WTC11 (cell line): ENCODE results near the gene WNK1. TPM values are rescaled to one million over a fixed set of nuclear protein-coding genes. Genes with fewer than 3 reads are reported as not detected.

ENCODE experiments used
- ATAC-seq: fragments of 200-7000 bp; cut with Tn5 transposase; 2 replicates; pipeline ENCODE4 v1.10.0; 2021; ENCODE audit warnings: mild to moderate bottlenecking, moderate library complexity
- CTCF ChIA-PET: fragments of 300-600 bp; sonication (Branson Sonifier 250); formaldehyde crosslinking; loops from one replicate; lab custom pipeline; 2021; ENCODE audit warnings: antibody characterized with exemption; lab: Charles Lee
- POLR2A ChIA-PET: fragments of 350-600 bp; sonication (Branson Sonifier 250); formaldehyde crosslinking; loops from one replicate; lab custom pipeline; 2021; ENCODE audit warnings: antibody characterized with exemption; lab: Charles Lee
- DNase-seq: peaks from one replicate; pipeline ENCODE4 v3.0.0; 2021; ENCODE audit warnings: low spot score
- H3K27ac Mint-ChIP-seq: 2 replicates; pipeline ENCODE4 v1.8.0; 2021; ENCODE audit warnings: mixed read lengths
- H3K27me3 Mint-ChIP-seq: 2 replicates; pipeline ENCODE4 v1.8.0; 2021; ENCODE audit warnings: low read depth, mild to moderate bottlenecking, moderate library complexity, mixed read lengths
- H3K36me3 Mint-ChIP-seq: 2 replicates; pipeline ENCODE4 v1.8.0; 2021; ENCODE audit warnings: mixed read lengths
- H3K4me1 Mint-ChIP-seq: 2 replicates; pipeline ENCODE4 v1.8.0; 2022; ENCODE audit warnings: mixed read lengths
- H3K4me3 Mint-ChIP-seq: 2 replicates; pipeline ENCODE4 v1.8.0; 2021; ENCODE audit warnings: mild to moderate bottlenecking, moderate library complexity, mixed read lengths
- H3K9me3 Mint-ChIP-seq: 2 replicates; pipeline ENCODE4 v1.8.0; 2021; ENCODE audit warnings: mixed read lengths
- ATF1 ChIP-seq: sonication (generic); formaldehyde crosslinking; IDR thresholded peaks from 2 replicates; pipeline ENCODE4 v1.8.1; 2023; ENCODE audit warnings: mild to moderate bottlenecking, moderate library complexity, missing genetic modification reagents
- ETV6 ChIP-seq: sonication (generic); formaldehyde crosslinking; IDR thresholded peaks from 2 replicates; pipeline ENCODE4 v1.8.1; 2022; ENCODE audit warnings: mild to moderate bottlenecking, missing genetic modification reagents
- GABPB1 ChIP-seq: sonication (generic); formaldehyde crosslinking; IDR thresholded peaks from 2 replicates; pipeline ENCODE4 v1.8.1; 2023; ENCODE audit warnings: mild to moderate bottlenecking, missing genetic modification reagents
- TCF7 ChIP-seq: sonication (generic); formaldehyde crosslinking; IDR thresholded peaks from 2 replicates; pipeline ENCODE4 v1.8.0; 2022; ENCODE audit warnings: mild to moderate bottlenecking, low read depth, missing genetic modification reagents, moderate library complexity
- ZNF396 ChIP-seq: fragments of 250-450 bp; sonication (Bioruptor Pico); IDR thresholded peaks from 2 replicates; pipeline ENCODE4 v1.8.0; 2021; ENCODE audit warnings: mild to moderate bottlenecking, moderate library complexity, borderline replicate concordance
- total RNA-seq: library from RNA; stranded (reverse); gene quantifications from 3 replicates; pipeline ENCODE4 v1.2.3, GENCODE V29; 2021
- TF ChIP-seq, protein P1 (sequence below): sonication (generic); formaldehyde crosslinking; conservative IDR thresholded peaks from 2 replicates; pipeline ENCODE4 v1.8.1; 2022; ENCODE audit warnings: mild to moderate bottlenecking, missing genetic modification reagents
- TF ChIP-seq, protein P2 (sequence below): fragments of 250-450 bp; sonication (Bioruptor Pico); IDR thresholded peaks from 2 replicates; pipeline ENCODE4 v1.8.0; 2021; ENCODE audit warnings: mild to moderate bottlenecking
- TF ChIP-seq, protein P3 (sequence below): sonication (generic); formaldehyde crosslinking; conservative IDR thresholded peaks from 2 replicates; pipeline ENCODE4 v1.8.1; 2023; ENCODE audit warnings: mild to moderate bottlenecking, low read depth, missing genetic modification reagents, moderate library complexity
- TF ChIP-seq, protein P4 (sequence below): sonication (generic); formaldehyde crosslinking; IDR thresholded peaks from 2 replicates; pipeline ENCODE4 v1.8.0; 2023; ENCODE audit warnings: mild to moderate bottlenecking, missing genetic modification reagents
- TF ChIP-seq, protein P5 (sequence below): fragments of 250-450 bp; sonication (Bioruptor Pico); IDR thresholded peaks from 2 replicates; pipeline ENCODE4 v1.9.0; 2021; ENCODE audit warnings: mild to moderate bottlenecking
- TF ChIP-seq, protein P6 (sequence below): fragments of 250-450 bp; sonication (Bioruptor Pico); IDR thresholded peaks from 2 replicates; pipeline ENCODE4 v1.9.0; 2021; ENCODE audit warnings: mild to moderate bottlenecking, borderline replicate concordance

Gene WNK1
- total RNA-seq, 1 experiment from 2014 or later, result 118 TPM

DNA sequence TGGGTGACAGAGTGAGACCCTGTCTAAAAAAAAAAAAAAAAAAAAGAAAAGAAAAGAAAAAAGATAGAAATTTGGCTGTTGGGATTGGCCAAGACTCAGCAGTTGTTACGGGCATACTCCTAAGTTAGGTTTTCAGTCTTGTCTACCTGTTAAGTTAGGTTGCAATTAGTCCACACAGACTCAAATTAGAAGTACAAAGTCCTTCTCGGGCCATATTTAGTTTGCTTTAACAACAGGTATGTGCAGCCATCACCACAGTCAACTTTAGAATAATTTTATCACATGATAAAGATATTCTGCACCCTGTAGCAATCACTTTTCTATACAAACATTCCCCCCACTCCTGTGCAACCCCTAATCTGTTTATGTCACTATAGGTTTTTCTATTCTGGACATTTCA is 85.2 kb downstream of the WNK1 start:
- POLR2A ChIA-PET, result no interaction called here
- peaks cover 4% of the 10 kb centered on the region for H3K36me3 Mint-ChIP-seq
- H3K27ac Mint-ChIP-seq, result no peak overlapping the region
- CTCF ChIA-PET, result no interaction called here
- no peak overlapping the region for H3K4me3 Mint-ChIP-seq
- TF ChIP-seq ZNF396, result no peak
- TF ChIP-seq, protein P1, sequence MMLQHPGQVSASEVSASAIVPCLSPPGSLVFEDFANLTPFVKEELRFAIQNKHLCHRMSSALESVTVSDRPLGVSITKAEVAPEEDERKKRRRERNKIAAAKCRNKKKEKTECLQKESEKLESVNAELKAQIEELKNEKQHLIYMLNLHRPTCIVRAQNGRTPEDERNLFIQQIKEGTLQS (CRISPR knock-in tag), result no peak
- TF ChIP-seq, protein P2, sequence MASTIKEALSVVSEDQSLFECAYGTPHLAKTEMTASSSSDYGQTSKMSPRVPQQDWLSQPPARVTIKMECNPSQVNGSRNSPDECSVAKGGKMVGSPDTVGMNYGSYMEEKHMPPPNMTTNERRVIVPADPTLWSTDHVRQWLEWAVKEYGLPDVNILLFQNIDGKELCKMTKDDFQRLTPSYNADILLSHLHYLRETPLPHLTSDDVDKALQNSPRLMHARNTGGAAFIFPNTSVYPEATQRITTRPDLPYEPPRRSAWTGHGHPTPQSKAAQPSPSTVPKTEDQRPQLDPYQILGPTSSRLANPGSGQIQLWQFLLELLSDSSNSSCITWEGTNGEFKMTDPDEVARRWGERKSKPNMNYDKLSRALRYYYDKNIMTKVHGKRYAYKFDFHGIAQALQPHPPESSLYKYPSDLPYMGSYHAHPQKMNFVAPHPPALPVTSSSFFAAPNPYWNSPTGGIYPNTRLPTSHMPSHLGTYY (CRISPR knock-in tag), result no peak
- TF ChIP-seq GABPB1 (CRISPR knock-in tag), result no peak
- TF ChIP-seq, all 79 proteins: peak for 0
- Mint-ChIP-seq H3K4me1 (no peaks in the 10 kb centered on the region), H3K9me3 (no peaks in the 10 kb centered on the region), H3K27me3 (no peaks in the 10 kb centered on the region)
- ATAC-seq, result no peak
- DNase-seq, result no peak

DNA sequence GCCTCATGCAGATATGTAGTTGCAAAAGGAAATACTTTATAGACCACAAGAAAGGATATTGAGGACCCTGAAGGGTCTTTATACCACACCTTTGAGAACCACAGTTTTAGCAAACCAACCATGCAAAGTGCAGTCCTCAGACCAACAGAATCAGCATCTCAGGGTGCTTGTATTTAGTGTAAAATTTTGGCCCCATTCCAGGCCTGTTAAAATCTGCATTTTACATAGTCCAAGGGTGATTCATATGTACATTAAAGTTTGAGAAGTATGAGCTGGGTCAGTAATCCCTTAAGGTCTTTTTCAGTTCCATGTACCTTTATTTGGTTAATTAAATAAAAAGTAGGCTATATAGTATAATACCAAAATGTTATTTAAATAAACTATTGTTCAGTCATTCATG is 91.2 kb downstream of the WNK1 start:
- Mint-ChIP-seq H3K4me3 (no peak overlapping the region), H3K27me3 (no peaks in the 10 kb centered on the region), H3K4me1 (peaks cover 4% of the 10 kb centered on the region; the same call in 1 of the 2 replicates), H3K9me3 (no peaks in the 10 kb centered on the region)
- DNase-seq (no peak), ATAC-seq (no peak)
- ChIA-PET CTCF (no interaction called here), POLR2A (no interaction called here)
- TF ChIP-seq, protein P3, sequence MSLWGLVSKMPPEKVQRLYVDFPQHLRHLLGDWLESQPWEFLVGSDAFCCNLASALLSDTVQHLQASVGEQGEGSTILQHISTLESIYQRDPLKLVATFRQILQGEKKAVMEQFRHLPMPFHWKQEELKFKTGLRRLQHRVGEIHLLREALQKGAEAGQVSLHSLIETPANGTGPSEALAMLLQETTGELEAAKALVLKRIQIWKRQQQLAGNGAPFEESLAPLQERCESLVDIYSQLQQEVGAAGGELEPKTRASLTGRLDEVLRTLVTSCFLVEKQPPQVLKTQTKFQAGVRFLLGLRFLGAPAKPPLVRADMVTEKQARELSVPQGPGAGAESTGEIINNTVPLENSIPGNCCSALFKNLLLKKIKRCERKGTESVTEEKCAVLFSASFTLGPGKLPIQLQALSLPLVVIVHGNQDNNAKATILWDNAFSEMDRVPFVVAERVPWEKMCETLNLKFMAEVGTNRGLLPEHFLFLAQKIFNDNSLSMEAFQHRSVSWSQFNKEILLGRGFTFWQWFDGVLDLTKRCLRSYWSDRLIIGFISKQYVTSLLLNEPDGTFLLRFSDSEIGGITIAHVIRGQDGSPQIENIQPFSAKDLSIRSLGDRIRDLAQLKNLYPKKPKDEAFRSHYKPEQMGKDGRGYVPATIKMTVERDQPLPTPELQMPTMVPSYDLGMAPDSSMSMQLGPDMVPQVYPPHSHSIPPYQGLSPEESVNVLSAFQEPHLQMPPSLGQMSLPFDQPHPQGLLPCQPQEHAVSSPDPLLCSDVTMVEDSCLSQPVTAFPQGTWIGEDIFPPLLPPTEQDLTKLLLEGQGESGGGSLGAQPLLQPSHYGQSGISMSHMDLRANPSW (CRISPR knock-in tag), result no peak
- TF ChIP-seq ATF1 (no peak), TCF7 (CRISPR knock-in tag) (no peak), ETV6 (no peak)
- TF ChIP-seq, protein P4, sequence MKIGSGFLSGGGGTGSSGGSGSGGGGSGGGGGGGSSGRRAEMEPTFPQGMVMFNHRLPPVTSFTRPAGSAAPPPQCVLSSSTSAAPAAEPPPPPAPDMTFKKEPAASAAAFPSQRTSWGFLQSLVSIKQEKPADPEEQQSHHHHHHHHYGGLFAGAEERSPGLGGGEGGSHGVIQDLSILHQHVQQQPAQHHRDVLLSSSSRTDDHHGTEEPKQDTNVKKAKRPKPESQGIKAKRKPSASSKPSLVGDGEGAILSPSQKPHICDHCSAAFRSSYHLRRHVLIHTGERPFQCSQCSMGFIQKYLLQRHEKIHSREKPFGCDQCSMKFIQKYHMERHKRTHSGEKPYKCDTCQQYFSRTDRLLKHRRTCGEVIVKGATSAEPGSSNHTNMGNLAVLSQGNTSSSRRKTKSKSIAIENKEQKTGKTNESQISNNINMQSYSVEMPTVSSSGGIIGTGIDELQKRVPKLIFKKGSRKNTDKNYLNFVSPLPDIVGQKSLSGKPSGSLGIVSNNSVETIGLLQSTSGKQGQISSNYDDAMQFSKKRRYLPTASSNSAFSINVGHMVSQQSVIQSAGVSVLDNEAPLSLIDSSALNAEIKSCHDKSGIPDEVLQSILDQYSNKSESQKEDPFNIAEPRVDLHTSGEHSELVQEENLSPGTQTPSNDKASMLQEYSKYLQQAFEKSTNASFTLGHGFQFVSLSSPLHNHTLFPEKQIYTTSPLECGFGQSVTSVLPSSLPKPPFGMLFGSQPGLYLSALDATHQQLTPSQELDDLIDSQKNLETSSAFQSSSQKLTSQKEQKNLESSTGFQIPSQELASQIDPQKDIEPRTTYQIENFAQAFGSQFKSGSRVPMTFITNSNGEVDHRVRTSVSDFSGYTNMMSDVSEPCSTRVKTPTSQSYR (CRISPR knock-in tag), result no peak
- TF ChIP-seq, protein P5, sequence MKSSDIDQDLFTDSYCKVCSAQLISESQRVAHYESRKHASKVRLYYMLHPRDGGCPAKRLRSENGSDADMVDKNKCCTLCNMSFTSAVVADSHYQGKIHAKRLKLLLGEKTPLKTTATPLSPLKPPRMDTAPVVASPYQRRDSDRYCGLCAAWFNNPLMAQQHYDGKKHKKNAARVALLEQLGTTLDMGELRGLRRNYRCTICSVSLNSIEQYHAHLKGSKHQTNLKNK (CRISPR knock-in tag), result no peak
- TF ChIP-seq, protein P6, sequence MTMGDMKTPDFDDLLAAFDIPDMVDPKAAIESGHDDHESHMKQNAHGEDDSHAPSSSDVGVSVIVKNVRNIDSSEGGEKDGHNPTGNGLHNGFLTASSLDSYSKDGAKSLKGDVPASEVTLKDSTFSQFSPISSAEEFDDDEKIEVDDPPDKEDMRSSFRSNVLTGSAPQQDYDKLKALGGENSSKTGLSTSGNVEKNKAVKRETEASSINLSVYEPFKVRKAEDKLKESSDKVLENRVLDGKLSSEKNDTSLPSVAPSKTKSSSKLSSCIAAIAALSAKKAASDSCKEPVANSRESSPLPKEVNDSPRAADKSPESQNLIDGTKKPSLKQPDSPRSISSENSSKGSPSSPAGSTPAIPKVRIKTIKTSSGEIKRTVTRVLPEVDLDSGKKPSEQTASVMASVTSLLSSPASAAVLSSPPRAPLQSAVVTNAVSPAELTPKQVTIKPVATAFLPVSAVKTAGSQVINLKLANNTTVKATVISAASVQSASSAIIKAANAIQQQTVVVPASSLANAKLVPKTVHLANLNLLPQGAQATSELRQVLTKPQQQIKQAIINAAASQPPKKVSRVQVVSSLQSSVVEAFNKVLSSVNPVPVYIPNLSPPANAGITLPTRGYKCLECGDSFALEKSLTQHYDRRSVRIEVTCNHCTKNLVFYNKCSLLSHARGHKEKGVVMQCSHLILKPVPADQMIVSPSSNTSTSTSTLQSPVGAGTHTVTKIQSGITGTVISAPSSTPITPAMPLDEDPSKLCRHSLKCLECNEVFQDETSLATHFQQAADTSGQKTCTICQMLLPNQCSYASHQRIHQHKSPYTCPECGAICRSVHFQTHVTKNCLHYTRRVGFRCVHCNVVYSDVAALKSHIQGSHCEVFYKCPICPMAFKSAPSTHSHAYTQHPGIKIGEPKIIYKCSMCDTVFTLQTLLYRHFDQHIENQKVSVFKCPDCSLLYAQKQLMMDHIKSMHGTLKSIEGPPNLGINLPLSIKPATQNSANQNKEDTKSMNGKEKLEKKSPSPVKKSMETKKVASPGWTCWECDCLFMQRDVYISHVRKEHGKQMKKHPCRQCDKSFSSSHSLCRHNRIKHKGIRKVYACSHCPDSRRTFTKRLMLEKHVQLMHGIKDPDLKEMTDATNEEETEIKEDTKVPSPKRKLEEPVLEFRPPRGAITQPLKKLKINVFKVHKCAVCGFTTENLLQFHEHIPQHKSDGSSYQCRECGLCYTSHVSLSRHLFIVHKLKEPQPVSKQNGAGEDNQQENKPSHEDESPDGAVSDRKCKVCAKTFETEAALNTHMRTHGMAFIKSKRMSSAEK (CRISPR knock-in tag), result no peak
- TF ChIP-seq, all 79 proteins: peak for 0
- Mint-ChIP-seq H3K36me3 (peaks cover 3% of the 10 kb centered on the region), H3K27ac (no peak overlapping the region)
